ENCODE measurements around the gene NPEPL1. TPM values are rescaled to one million over a fixed set of nuclear protein-coding genes. Genes with fewer than 3 reads are reported as not detected.

NPEPL1 gene, protein sequence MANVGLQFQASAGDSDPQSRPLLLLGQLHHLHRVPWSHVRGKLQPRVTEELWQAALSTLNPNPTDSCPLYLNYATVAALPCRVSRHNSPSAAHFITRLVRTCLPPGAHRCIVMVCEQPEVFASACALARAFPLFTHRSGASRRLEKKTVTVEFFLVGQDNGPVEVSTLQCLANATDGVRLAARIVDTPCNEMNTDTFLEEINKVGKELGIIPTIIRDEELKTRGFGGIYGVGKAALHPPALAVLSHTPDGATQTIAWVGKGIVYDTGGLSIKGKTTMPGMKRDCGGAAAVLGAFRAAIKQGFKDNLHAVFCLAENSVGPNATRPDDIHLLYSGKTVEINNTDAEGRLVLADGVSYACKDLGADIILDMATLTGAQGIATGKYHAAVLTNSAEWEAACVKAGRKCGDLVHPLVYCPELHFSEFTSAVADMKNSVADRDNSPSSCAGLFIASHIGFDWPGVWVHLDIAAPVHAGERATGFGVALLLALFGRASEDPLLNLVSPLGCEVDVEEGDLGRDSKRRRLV
- 17.4 and 31.1 TPM in 2 replicates for total RNA-seq

GRCh38 chr20:58692579-58693225 is at the start of gene NPEPL1:
Gene NPEPL1 (plus strand): TSS chr20:58692800. CDS start chr20:58692901, 101 bp downstream.

DNA sequence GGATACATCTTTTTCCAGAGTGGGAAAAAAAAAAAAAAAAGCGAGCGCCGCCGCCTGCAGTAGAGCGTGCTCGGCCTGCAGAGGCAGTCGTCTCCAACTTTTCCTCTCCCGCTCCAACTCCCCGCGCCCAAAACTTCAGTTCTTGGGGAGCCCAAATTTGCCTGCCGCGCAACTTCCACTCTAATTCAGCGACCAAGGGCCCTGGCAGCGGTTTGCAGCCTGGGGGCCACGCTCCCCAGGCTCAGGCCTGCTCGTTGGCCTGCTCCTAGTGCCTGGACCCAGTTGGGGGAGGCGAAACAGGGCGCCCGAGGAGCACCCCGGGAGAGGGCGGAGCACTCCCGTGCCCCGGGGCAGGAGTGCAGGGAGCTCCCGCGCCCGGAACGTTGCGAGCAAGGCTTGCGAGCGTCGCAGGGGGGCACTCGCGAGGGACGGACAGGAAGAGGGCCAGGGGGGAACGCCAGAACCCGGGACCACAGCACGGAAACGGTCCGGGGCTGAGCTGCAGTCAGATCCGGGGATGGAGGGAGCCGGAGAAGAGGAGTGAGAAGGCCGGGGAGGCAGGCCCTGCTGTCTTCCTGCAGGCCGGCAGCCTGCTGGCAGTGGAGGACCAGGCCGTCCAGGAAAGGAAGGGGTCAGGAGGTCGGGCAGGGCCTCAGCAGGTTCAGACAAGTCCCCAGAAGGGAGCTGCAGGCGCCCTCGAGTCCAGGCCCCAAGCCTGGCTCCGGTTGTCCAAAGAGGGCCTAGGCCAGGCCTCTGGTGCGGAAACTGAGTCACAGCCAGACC is 41.6 kb upstream of the NPEPL1 start, which contains the start of gene STX16:
STX16 (plus strand) TSS at position 508 of the 783 bp plus-strand sequence. CDS start 724 bp downstream, outside the sequence.

Other genes with a start within 250 kb of the NPEPL1 start
- gene APCDD1L, start 177.4 kb upstream of the NPEPL1 start, total RNA-seq, result 31.0 and 36.9 TPM in 2 replicates
- gene STX16, start 41.5 kb upstream of the NPEPL1 start, total RNA-seq, result 16.0 and 17.6 TPM in 2 replicates
- 0.53 TPM in 1 of 2 replicates, not detected in the other for gene GNAS-AS1, start 158.1 kb downstream of the NPEPL1 start, total RNA-seq
- 621 and 623 TPM in 2 replicates for gene GNAS, start 159.9 kb downstream of the NPEPL1 start, total RNA-seq

All from myometrial cell (primary cell).